CD4-positive, alpha-beta T cell (primary cell): ENCODE results near the gene BRPF3. TPM values are rescaled to one million over a fixed set of nuclear protein-coding genes. Genes with fewer than 3 reads are reported as not detected.

Source experiments
- ATAC-seq: fragments of 200-7000 bp; cut with Tn5 transposase; one replicate; pipeline ENCODE4 v1.10.0; 2022; ENCODE audit warnings: mild to moderate bottlenecking; ENCODE audit not compliant: poor library complexity
- CTCF ChIA-PET: fragments of 350-600 bp; sonication (Branson Sonifier 250); formaldehyde crosslinking; loops from one replicate; lab custom pipeline; 2021; ENCODE audit warnings: antibody characterized with exemption, inconsistent platforms; lab: Charles Lee
- POLR2A ChIA-PET: fragments of 350-600 bp; sonication (Branson Sonifier 250); formaldehyde crosslinking; loops from one replicate; lab custom pipeline; 2021; ENCODE audit warnings: antibody characterized with exemption, inconsistent platforms; lab: Charles Lee
- DNase-seq, 14 experiments: peaks; one replicate each; pipeline ENCODE4 v3.0.0-alpha.2; 2013 to 2020; ENCODE audit warnings: mixed read lengths in 2 of 14
- H3K27ac ChIP-seq, 2 donors: one replicate each; pipeline versions ENCODE4 v1.5.1 to v1.7.0; 2013; ENCODE audit warnings: low read length in 2 of 2, low read depth in 1 of 2, mild to moderate bottlenecking in 1 of 2
- H3K27me3 ChIP-seq, 2 experiments: 1 replicate in 1 of 2; 2 replicates in 1 of 2; pipeline versions ENCODE4 v1.6.1 to v1.7.0; 2013; ENCODE audit warnings: low read length in 2 of 2, control low read depth in 1 of 2, mild to moderate bottlenecking in 1 of 2, moderate library complexity in 1 of 2; ENCODE audit not compliant: insufficient read depth in 2 of 2, control insufficient read depth in 1 of 2
- H3K36me3 ChIP-seq: one replicate; pipeline ENCODE4 v1.6.1; 2013; ENCODE audit warnings: low read length, control low read depth; ENCODE audit not compliant: insufficient read depth
- H3K4me1 ChIP-seq: one replicate; pipeline ENCODE4 v1.6.1; 2013; ENCODE audit warnings: low read length, control low read depth; ENCODE audit not compliant: insufficient read depth
- H3K4me3 ChIP-seq: one replicate; pipeline ENCODE4 v1.5.1; 2013; ENCODE audit warnings: mild to moderate bottlenecking, low read length, moderate library complexity
- H3K9me3 ChIP-seq, 2 experiments: 1 replicate in 1 of 2; 2 replicates in 1 of 2; pipeline versions ENCODE4 v1.6.1 to v1.7.0; 2013; ENCODE audit warnings: low read length in 2 of 2, mild to moderate bottlenecking in 2 of 2, control low read depth in 1 of 2, moderate library complexity in 1 of 2; ENCODE audit not compliant: control insufficient read depth in 1 of 2, insufficient read depth in 1 of 2
- H3K27ac Mint-ChIP-seq: one replicate; pipeline ENCODE4 v1.8.0; 2020; ENCODE audit warnings: mixed read lengths
- H3K27me3 Mint-ChIP-seq: one replicate; pipeline ENCODE4 v1.8.0; 2021; ENCODE audit warnings: mixed read lengths
- H3K36me3 Mint-ChIP-seq: one replicate; pipeline ENCODE4 v1.8.0; 2021; ENCODE audit warnings: low read depth, mixed read lengths
- H3K4me1 Mint-ChIP-seq: one replicate; pipeline ENCODE4 v1.8.0; 2021; ENCODE audit warnings: low read depth, mixed read lengths
- H3K4me3 Mint-ChIP-seq: one replicate; pipeline ENCODE4 v1.8.0; 2020; ENCODE audit warnings: mild to moderate bottlenecking, mixed read lengths
- H3K9me3 Mint-ChIP-seq: one replicate; pipeline ENCODE4 v1.8.0; 2020; ENCODE audit warnings: mixed read lengths
- CTCF ChIP-seq: fragments of 200-600 bp; IDR thresholded peaks from one replicate; pipeline ENCODE4 v1.8.0; 2022; ENCODE audit warnings: antibody characterized with exemption, mild to moderate bottlenecking
- intact Hi-C, 2 experiments: fragments of 100-400 bp; cut with DNase I in 1 of 2; cut with micrococcal nuclease in 1 of 2; formaldehyde crosslinking; loops; one replicate each; pipeline versions ENCODE4 v1.15.1 to v1.9.0; 2023 to 2025; cut with DNase I, micrococcal nuclease
- total RNA-seq, 174 experiments: library from RNA in 2 of 174; stranded (reverse) in 2 of 174; gene quantifications; one replicate each; pipeline ENCODE4 v1.2.3 and lab custom pipeline; 2021 to 2026

The BRPF3 gene
- total RNA-seq, 2 experiments from 2014 or later, result 39.0 to 41.6 TPM

- Mint-ChIP-seq H3K4me1 (no peaks in the 10 kb centered on the region), H3K4me3 (no peak overlapping the region), H3K27ac (no peak overlapping the region), H3K36me3 (no peaks in the 10 kb centered on the region), H3K27me3 (peaks cover 23% of the 10 kb centered on the region), H3K9me3 (no peaks in the 10 kb centered on the region)
- no peaks in the 10 kb centered on the region for H3K36me3 ChIP-seq
- DNase-seq (no peak), ATAC-seq (no peak)
- intact Hi-C loops, result no loop called here
- ChIA-PET CTCF (no interaction called here), POLR2A (no interaction called here)
- no peak overlapping the region for H3K4me3 ChIP-seq
- H3K27ac ChIP-seq, result no peak overlapping the region
- no peak for TF ChIP-seq CTCF
- peaks cover 0 to 5% of the 10 kb centered on the region in 2 experiments for H3K27me3 ChIP-seq
- peaks cover 0 to 8% of the 10 kb centered on the region in 2 experiments for H3K9me3 ChIP-seq
- no peaks in the 10 kb centered on the region for H3K4me1 ChIP-seq
Measured at GRCh38 chr6:36267731-36268477, 71.4 kb downstream of the BRPF3 start.

GRCh38 chr6:36268478-36269275 is 72.1 kb downstream of the BRPF3 start:
- TF ChIP-seq CTCF, result no peak
- POLR2A ChIA-PET, result no interaction called here
- Mint-ChIP-seq H3K9me3 (no peaks in the 10 kb centered on the region), H3K4me3 (no peak overlapping the region), H3K4me1 (no peaks in the 10 kb centered on the region), H3K27me3 (peaks cover 23% of the 10 kb centered on the region), H3K27ac (no peak overlapping the region), H3K36me3 (no peaks in the 10 kb centered on the region)
- ATAC-seq, result no peak
- DNase-seq, result no peak
- H3K36me3 ChIP-seq, result no peaks in the 10 kb centered on the region
- peaks cover 0 to 5% of the 10 kb centered on the region in 2 experiments for H3K27me3 ChIP-seq
- no peaks in the 10 kb centered on the region for H3K4me1 ChIP-seq
- no peak overlapping the region for H3K27ac ChIP-seq
- H3K9me3 ChIP-seq, result peaks cover 0 to 8% of the 10 kb centered on the region in 2 experiments
- intact Hi-C loops, result no loop called here
- CTCF ChIA-PET, result interaction anchor here (0.7 kb wide), 1 partner anchor 34 kb away, joined by 3 read pairs; no protein-coding TSS in a partner anchor
- H3K4me3 ChIP-seq, result no peak overlapping the region

- TF ChIP-seq CTCF, result no peak
- ChIA-PET POLR2A (no interaction called here), CTCF (no interaction called here)
- peaks cover 0 to 5% of the 10 kb centered on the region in 2 experiments for H3K27me3 ChIP-seq
- peaks cover 23% of the 10 kb centered on the region for H3K27me3 Mint-ChIP-seq
- peaks cover 0 to 8% of the 10 kb centered on the region in 2 experiments for H3K9me3 ChIP-seq
- no peaks in the 10 kb centered on the region for H3K9me3 Mint-ChIP-seq
- no peaks in the 10 kb centered on the region for H3K4me1 Mint-ChIP-seq
- H3K36me3 Mint-ChIP-seq, result no peaks in the 10 kb centered on the region
- H3K27ac Mint-ChIP-seq, result no peak within 1 kb of the TSS
- intact Hi-C loops, result no loop called here
- no peak within 1 kb of the TSS for H3K4me3 ChIP-seq
- H3K4me3 Mint-ChIP-seq, result no peak within 1 kb of the TSS
- DNase-seq (no peak), ATAC-seq (no peak)
- H3K4me1 ChIP-seq, result no peaks in the 10 kb centered on the region
- H3K36me3 ChIP-seq, result no peaks in the 10 kb centered on the region
- no peak within 1 kb of the TSS for H3K27ac ChIP-seq
Measured at GRCh38 chr6:36269834-36270705, 73.5 kb downstream of the BRPF3 start, which contains the start of gene PNPLA1. TSS of gene PNPLA1 (plus strand) at chr6:36270060. CDS start at chr6:36270460, 400 bp downstream.
